NCI-H2171 (cell line): ENCODE results near the gene MCF2.

Source experiments
- DNase-seq: peaks from one replicate; lab custom pipeline; 2025; lab: John Stamatoyannopoulos, UW

Gene MCF2

DNA sequence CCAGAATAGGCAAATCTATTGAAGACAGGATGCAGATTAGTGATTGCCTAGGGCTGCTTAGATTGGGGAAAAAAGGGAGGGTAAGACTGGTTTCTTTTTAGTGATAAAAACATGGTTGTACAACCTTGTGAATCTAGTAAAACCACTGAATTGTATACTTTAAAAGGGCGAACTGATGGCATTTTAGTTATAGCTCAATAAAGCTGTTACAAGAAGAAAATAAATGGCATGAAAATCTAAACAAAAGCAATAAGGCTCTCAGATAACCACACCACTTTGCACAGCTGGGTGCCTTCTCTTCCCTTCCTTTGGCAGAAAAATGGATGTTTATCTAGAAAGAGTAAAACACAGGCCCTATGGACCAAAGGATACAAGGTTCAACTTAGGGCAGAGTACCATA is 107.9 kb downstream of the MCF2 start:
- no peak for DNase-seq

DNA sequence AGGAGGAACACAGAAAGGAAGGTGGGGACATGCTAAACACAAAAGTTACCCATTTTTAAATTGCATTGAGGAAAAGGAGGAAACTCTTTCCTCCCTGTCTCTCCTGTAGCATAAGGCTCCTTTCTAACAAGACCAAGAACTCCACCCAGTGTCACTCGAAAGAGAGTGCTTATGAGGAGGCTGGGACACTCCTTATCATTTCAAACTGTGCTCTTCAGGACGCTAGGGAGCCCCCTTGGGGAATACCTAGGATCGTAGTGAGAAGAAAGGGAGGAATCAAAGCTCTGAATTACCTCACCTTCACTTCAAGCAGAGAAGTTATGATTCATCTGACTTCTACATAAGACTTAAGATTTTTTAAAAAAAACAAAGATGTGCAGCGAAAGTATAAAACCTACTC is 111.9 kb downstream of the MCF2 start:
- DNase-seq: no peak

- no peak for DNase-seq
Measured at GRCh38 chrX:139585613-139586012, 122.4 kb downstream of the MCF2 start.

- no peak for DNase-seq
Measured at GRCh38 chrX:139581068-139581467, 126.9 kb downstream of the MCF2 start.

GRCh38 chrX:139566981-139567380 is 141.0 kb downstream of the MCF2 start:
- DNase-seq: no peak

DNA sequence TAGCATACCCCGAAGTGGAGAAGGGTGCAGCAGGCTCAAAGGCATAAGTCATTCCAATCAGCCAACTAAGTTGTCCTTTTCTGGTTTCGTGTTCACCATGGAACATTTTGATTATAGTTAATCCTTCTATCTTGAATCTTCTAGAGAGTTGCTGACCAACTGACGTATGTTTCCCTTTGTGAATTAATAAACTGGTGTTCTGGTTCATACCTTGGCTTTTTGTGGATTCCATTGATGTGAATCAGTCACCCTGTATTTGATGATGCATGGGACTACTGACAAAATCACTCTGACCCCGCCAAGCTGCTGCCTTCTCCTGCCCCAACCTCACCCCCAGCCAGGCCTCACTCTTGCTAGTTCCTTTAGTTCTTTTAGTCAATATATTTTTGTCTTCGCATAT is 144.7 kb downstream of the MCF2 start:
- no peak for DNase-seq

DNA sequence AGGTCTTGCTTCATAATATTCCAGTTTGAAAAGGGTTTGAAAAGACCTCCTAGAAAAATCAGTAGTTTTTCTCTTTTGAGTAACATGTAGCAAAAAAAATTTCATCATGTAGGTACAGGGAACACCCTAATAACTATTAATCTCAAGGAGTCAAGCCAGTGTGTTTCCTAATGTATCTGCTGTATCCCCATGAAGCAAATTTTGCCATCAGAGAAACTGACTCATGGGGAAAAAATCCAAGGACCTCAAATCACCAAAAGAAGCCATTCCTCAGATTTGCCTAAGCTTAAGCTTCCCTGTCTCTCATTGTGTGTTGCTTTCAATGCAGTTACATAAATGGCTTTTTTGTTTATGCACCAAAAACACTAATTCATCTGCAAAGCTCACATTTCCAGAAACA is 147.7 kb downstream of the MCF2 start:
- no peak for DNase-seq

- DNase-seq: peak; percentile 0
Measured at GRCh38 chrX:139559383-139560042, 148.5 kb downstream of the MCF2 start.

DNA sequence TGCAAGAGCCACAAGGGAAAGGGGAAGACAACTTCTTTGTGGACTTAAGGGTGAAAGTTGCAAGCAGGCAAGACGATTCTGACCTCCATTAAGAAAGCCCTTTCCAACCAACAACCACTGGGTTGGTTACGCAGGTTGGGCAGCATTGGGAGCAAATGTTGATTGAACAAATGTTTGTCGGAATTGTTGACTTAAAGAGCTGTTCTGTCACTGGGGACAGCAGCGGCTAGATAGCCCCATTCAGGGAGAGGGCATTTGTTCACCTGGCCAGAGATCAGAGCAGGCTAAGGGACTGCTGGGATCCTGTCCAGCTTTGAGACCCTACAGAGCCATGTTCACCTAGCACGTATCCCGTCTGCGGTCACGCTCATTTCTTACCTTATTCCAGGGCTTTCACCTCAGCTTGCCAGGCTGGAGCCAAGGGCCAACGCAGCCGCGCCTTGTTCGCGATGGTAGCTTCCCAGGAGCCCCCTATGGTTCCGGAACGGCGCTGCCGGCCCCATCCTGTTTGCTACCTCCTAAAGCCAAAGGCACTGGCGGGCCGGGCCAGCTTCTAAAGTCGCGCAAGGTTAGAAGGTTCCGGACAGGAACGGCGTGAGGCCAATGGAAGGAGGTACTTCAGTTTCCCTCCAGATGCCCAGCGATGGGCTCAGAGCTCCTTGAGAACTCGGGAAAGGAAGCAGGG is 152.8 kb downstream of the MCF2 start:
- no peak for DNase-seq

DNA sequence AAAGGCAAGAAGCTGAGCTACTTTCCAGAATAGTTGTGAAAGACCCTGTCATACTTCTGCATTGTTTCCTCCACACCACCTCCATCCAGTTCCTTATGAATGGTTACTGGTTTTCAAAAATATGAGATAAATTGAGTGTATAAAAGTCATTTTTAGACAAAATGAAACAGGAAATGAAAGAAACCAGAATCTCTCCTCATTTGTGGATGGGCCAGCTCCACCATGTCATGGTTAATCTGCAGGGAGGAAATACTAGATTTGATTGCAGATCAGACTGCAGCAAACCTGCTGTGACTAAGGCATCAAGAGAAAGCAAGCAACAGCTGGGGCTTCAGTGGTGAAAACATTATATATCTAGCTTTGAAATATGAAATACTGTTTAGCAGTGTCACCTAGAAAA is 153.6 kb downstream of the MCF2 start:
- DNase-seq: no peak

DNA sequence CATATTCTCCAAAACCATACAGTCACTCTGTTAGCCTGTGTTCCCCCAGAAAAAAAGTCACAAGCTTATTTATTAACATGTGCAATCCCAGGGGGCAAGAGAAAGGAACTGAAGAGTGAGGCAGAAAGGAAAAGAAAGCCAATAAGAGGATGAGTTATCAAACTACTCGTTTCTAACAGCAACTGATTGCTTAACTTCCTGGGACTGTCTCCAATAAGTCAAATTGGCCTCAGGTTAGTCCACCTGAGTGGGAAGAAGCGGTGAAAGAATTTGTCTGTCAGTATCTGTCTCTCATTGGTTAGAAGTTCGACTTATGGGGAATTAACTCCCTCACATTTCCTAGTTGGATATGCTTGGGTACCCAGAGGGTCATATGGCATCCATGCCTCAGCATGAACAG is 163.4 kb downstream of the MCF2 start:
- no peak for DNase-seq

- no peak for DNase-seq
Measured at GRCh38 chrX:139543920-139544319, 164.0 kb downstream of the MCF2 start.

GRCh38 chrX:139542652-139543051 is 165.3 kb downstream of the MCF2 start:
- no peak for DNase-seq

DNA sequence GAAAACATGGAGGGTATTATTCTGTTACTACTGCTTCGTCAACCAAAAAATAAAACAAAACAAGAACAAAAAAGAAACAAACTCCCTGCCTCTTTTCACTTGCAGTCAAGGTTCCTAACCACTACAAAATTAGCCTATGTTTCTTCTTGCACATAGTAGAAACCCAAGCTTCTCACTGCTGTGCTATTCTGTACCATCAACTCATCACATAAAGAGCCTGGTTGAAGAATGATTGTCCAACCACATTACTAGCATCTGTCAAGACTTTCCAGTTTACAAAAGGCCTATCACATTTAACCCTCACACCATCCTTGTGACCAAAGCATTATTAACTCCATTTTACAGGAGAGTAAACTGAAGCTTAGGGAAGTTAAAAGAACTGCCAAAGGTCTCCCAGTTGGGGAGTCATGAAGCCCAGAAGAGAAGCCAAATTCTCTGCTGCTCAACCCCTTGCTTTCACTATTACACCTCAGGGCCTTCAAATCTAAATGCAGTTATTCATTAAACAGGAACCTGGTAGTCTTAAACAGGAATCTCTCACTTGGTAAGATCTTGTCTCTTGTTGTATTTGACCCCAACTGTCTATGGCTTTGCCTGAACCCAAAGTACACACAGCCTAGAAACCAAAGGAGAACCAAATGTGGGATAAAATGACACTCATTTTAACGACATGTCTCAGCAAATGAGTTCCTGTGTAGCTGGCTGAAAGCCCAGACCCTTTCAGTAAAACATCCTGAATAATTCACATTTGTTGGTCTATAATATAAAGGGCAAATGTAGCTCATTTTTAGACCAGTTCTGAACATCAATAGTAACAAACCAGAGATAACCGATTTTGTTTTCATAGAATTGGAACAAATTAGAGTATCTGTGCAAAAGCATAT is 168.8 kb downstream of the MCF2 start:
- DNase-seq: no peak

- no peak for DNase-seq
Measured at GRCh38 chrX:139533444-139533843, 174.5 kb downstream of the MCF2 start.

GRCh38 chrX:139532834-139533233 is 175.1 kb downstream of the MCF2 start:
- DNase-seq: no peak
